Lower leg skin (tissue), 4 donors: Measurements from ENCODE around the gene OR1K1. TPM values are rescaled to one million over a fixed set of nuclear protein-coding genes. Genes with fewer than 3 reads are reported as not detected.
"Not testable (repeated sequence)": the region's sequence is repeated elsewhere in the genome, so short reads cannot be mapped to it uniquely, and the experiment has no call there.

Experiments
- DNase-seq, 2 donors: peaks; one replicate each; pipeline ENCODE4 v3.0.0-alpha.2; 2019; ENCODE audit warnings: low spot score in 2 of 2
- H3K4me3 ChIP-seq: fragments of 200-600 bp; sonication (generic); 2 replicates; pipeline ENCODE4 v1.5.1; 2017; ENCODE audit warnings: mild to moderate bottlenecking, low read depth; ENCODE audit not compliant: poor library complexity, severe bottlenecking
- POLR2A ChIP-seq, 2 donors: fragments of 450-650 bp; IDR thresholded peaks; one replicate each; pipeline ENCODE4 v1.6.1; 2016 to 2017; ENCODE audit warnings: antibody characterized with exemption in 2 of 2, mild to moderate bottlenecking in 1 of 2, moderate library complexity in 1 of 2
- WGBS, 2 donors: methylation state at CpG; one replicate each; pipeline ENCODE4 v1.1.5; 2018; 5-methylcytosine and 5-hydroxymethylcytosine counted together
- intact Hi-C: fragments of 100-400 bp; cut with DNase I; formaldehyde crosslinking; loops from one replicate; pipeline ENCODE4 v1.15.0; 2023; ENCODE audit warnings: low total_unique reads
- total RNA-seq, 4 donors: library from RNA; depleted of rRNA; stranded (reverse); fragments of >200 nt; gene quantifications; one replicate each; pipeline ENCODE4 v1.1.0, GENCODE V29; 2016
- TF ChIP-seq, protein P1 (sequence below), 3 donors: fragments of 450-650 bp; IDR thresholded peaks; one replicate each; pipeline ENCODE4 v1.5.1; 2016; ENCODE audit warnings: antibody characterized with exemption in 3 of 3, mild to moderate bottlenecking in 3 of 3, moderate library complexity in 2 of 3

Gene OR1K1
- total RNA-seq, 4 donors from 2014 or later, result 0.66 TPM; not detected in 3

DNA sequence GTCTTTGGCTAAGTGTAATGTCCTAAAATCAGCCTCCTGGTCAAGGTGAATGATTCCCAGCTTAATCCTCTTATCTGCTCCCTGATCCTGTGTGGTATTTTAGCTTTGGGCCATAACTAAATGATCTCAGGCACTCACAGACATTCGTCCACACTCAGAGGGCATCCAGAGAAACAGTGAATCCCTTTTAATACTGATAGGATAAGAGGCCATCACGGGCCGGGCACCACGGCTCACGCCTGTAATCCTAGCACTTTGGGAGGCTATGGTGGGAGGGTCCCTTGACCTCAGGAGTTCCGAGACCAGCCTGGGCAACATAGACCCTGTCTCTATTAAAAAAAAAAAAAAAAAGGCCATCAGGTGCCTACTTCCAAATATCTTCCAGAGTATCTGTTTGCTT, 22.1 kb downstream of the OR1K1 start:
- peak in 1 of 2 donors; percentile 53 for DNase-seq
- H3K4me3 ChIP-seq, result no peak overlapping the region
- 90% methylated on average over 6 of the region's 6 CpGs for WGBS, 2 donors
- TF ChIP-seq POLR2A (IDR thresholded peaks at IDR 0.05), result no peak
- TF ChIP-seq, protein P1, sequence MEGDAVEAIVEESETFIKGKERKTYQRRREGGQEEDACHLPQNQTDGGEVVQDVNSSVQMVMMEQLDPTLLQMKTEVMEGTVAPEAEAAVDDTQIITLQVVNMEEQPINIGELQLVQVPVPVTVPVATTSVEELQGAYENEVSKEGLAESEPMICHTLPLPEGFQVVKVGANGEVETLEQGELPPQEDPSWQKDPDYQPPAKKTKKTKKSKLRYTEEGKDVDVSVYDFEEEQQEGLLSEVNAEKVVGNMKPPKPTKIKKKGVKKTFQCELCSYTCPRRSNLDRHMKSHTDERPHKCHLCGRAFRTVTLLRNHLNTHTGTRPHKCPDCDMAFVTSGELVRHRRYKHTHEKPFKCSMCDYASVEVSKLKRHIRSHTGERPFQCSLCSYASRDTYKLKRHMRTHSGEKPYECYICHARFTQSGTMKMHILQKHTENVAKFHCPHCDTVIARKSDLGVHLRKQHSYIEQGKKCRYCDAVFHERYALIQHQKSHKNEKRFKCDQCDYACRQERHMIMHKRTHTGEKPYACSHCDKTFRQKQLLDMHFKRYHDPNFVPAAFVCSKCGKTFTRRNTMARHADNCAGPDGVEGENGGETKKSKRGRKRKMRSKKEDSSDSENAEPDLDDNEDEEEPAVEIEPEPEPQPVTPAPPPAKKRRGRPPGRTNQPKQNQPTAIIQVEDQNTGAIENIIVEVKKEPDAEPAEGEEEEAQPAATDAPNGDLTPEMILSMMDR (IDR thresholded peaks at IDR 0.05), result no peak
- intact Hi-C loops, result no loop called here

DNA sequence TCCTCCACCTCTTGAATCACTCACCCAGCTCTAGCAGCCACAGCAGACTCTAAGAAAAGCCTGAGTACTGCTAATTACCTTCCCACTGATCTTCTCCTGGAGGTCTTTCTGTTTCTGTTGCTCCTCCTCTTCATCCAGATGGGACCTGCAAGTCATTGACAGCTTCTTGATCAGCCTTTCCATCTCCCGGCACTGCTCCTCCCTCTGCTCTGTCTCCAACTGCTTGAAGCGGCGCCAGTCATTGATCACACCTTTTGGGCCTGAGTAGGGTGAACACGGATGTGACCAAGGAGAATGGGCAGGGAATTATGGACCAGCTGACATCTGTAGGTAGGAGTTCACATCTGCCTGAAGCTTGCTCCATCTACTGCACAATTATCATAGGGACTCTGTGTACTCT, 23.0 kb downstream of the OR1K1 start:
- H3K4me3 ChIP-seq, result no peak overlapping the region
- peak in 1 of 2 donors; percentile 80 for DNase-seq
- WGBS, 2 donors, result 86 to 93% methylated on average over 4 of the region's 4 CpGs
- intact Hi-C loops, result no loop called here
- TF ChIP-seq, protein P1 (IDR thresholded peaks at IDR 0.05), result no peak
- TF ChIP-seq POLR2A (IDR thresholded peaks at IDR 0.05), result no peak

DNA sequence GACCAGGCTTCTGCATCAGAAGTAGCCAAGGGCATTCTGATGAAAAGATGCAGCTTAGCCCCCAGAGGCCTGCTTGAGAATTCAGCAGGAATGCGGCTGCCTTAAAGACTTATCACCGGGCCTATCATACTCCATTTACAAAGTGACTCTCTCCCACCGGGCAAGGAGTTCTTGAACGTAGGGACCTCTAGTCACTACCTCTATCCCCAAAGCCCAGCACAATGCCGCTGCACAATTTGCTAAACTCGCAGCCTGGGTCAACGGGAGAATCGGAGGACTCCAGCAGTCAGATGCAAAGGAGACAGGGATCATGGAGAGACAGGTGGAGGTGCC, 27.8 kb downstream of the OR1K1 start:
- intact Hi-C loops, result no loop called here
- TF ChIP-seq, protein P1 (IDR thresholded peaks at IDR 0.05), result no peak
- no peak for TF ChIP-seq POLR2A (IDR thresholded peaks at IDR 0.05)
- DNase-seq, result no peak
- peak overlapping the region; percentile 88 for H3K4me3 ChIP-seq
- WGBS, 2 donors, result 1 to 2% methylated on average over 8 of the region's 8 CpGs

DNA sequence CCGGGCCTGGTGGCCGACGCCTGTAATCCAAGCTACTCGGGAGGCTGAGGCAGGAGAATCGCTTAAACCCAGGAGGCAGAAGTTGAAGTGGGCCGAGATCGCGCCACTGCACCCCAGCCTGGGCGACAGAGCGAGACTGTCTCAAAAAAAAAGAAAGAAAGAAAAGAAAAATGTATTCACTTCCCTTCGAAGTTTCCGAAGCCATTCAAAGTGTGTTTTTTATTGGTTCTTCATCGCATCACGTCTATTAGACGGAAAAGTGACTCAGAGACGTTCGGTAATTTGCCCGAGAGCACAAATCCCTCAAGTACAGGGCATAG, 29.0 kb downstream of the OR1K1 start:
- DNase-seq, intact Hi-C loops: not testable (repeated sequence)
- WGBS, 2 donors, result 67 to 73% methylated on average over 18 of the region's 18 CpGs
- peak overlapping the region; percentile 88 for H3K4me3 ChIP-seq

DNA sequence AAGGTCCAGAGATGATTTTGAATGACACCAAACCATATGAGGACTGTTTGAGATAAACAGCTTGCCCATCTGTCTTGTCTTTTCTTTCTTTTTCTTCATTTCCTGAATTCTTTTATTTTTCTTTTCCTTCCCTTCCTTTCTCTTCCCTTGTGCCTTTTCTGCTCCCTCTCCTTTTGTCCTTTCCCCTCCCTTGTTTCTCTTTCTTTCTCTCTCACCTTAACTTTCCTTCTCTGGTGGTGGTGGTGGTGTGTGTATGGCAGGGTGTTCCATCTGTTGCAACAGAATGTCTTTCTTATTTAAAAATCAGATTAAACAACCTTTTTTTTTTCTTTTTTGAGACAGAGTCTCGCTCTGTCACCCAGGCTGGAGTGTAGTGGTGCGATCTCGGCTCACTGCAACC, 32.3 kb downstream of the OR1K1 start:
- no peak for TF ChIP-seq POLR2A (IDR thresholded peaks at IDR 0.05)
- TF ChIP-seq, protein P1 (IDR thresholded peaks at IDR 0.05), result no peak
- 85% methylated on average over 3 of the region's 3 CpGs for WGBS, 2 donors
- intact Hi-C loops, result no loop called here
- no peak overlapping the region for H3K4me3 ChIP-seq
- no peak for DNase-seq

DNA sequence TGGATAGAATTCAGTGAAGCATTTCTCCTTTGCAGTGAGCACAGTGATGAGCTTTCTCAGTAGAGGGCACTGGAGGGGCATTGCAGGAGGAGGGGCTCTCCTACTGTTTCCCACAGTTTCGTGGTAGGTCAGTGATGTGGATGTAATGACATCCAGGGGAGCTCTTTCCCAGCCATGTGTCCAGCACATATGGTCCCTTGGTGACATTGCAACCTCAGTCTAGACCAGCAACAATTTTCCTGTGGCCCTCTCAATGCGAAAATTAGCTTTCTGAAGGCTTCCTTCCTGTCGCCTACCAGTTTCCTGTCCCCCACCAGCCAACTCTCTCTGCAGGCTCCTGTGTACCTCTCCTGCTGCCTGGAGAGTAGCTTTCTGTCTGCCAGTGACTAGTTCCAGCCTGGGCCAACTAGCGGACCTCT, 35.4 kb downstream of the OR1K1 start:
- TF ChIP-seq, protein P1 (IDR thresholded peaks at IDR 0.05), result no peak
- no peak for TF ChIP-seq POLR2A (IDR thresholded peaks at IDR 0.05)
- 53 to 64% methylated on average over 4 of the region's 4 CpGs for WGBS, 2 donors
- intact Hi-C loops, result no loop called here
- no peak overlapping the region for H3K4me3 ChIP-seq
- peak in 1 of 2 donors; percentile 71 for DNase-seq
